GM21390 (cell line): ENCODE data around the gene BAIAP3.

ENCODE experiments used
- ATAC-seq: cut with Tn5 transposase; IDR thresholded peaks from one replicate; pipeline ENCODE4 v1.9.1; 2021; ENCODE audit not compliant: unreplicated experiment

The BAIAP3 gene

GRCh38 chr16:1299868-1300203, 33.6 kb upstream of the BAIAP3 start:
- ATAC-seq: no peak

GRCh38 chr16:1300664-1301476, 32.6 kb upstream of the BAIAP3 start:
- no peak for ATAC-seq

GRCh38 chr16:1301562-1301961, 31.9 kb upstream of the BAIAP3 start:
- ATAC-seq: no peak

GRCh38 chr16:1305823-1306222, 27.6 kb upstream of the BAIAP3 start:
- ATAC-seq: no peak

- no peak for ATAC-seq
These were observed 27.1 kb upstream of the BAIAP3 start for GRCh38 chr16:1306334-1306733.

DNA sequence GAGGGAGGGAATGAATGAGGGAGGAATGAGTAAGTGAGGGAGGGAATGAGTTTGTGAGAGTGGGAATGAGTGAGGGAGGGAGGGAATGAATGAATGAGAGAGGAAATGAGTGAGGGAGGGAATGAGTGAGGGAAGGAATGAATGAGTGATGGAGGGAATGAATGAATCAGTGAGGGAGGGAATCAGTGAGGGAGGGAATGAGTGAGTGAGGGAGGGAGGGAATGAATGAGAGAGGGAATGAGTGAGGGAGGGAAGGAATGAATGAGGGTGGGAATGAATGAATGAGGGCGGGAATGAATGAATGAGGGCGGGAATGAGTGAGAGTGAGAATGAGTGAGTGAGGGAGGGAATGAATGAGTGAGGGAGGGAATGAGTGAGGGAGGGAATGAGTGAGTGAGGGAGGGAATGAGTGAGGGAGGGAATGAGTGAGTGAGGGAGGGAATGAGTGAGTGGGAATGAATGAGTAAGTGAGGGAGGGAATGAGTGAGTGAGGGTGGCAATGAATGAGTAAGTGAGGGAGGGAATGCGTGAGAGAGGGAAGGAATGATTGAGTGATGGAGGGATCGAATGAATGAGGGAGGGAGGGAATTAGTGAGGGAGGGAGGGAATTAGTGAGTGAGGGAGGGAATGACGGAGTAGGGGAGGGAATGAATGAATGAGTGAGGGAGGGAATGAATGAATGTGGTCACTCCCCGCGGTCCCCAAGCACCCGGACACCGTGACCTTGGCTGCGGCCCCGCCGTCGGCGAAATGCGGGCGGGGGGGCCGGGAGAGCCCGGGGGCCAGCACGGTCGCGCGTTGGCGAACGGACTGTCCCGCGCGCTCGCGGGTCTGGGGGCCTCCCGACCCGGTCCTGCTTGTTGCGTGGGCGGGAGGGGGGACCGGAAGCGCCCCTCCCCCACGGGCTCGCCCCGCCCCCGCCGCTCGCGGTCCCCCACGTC, 25.1 kb upstream of the BAIAP3 start:
- peak; percentile 22 for ATAC-seq

- peak; percentile 59 for ATAC-seq
These were observed 24.2 kb upstream of the BAIAP3 start, which contains the start of gene UBE2I for GRCh38 chr16:1308977-1309885. Gene UBE2I, plus strand, starts transcription at chr16:1309636. Its CDS starts 4,395 bp downstream, at chr16:1314031.

DNA sequence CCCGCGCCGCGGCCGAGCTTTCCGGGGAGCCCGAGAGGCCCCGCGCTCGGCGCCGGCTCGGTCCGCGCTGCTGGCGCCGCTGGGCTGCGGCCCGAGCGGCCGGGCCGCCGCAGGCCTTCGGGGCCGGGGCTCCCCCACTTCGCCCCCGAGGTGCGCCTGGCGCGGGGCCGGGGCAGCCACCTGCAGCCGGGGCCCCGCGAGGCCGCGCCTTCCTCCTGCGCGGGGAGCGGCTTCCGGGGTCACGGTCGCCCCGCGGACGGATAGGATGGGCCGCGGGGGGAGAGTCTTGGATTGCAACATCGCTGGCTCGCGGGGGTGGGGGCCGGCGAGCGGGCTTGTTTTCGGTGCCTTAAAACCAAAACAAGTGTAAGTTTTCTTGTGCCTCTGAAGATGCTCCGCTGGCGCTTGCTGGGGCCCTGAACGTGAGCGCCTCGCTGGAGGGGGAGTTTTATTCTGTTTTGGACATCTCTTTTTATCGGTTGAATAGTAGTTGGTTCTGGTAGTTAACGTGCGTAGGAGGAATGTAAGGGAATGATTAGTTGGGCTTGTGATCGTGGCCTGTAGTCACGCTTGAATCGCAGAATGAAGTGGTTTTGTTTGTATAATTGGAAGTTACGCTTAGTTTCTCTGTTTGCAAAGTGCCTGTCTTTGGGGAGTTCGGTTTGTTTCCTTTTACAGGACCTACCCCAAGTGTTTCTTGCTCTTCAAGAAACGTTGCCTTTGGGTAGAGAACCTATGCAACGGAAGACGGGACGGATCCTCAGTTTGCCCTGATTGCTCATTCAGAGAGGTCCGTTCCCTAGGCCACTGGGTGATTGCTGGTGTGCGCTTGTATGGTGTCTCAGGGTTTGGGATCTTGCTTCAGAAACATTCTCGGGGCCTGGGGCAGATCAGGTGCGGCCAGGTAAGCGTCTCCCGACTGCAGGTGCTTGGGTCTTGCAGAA, 23.3 kb upstream of the BAIAP3 start:
- no peak for ATAC-seq

DNA sequence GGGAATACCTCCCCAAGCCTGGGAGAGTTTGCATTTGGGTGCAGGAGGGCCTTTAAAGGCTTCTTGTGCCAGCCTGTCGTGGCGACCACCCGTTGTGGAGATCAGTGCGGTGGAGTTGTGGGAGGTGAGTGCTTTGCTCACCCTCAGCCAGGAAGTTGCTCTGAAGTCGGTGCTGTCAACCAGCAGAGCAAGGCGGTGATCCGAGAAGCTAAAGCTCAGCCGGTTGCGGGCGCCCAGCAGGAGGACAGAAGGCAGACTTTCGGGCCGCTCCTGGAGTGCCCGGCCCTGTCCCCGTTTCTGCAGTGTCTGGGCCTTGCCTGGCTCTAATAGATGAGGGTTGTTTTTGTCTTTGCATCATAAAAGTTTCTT, 22.6 kb upstream of the BAIAP3 start:
- ATAC-seq: no peak

GRCh38 chr16:1311212-1311737, 22.2 kb upstream of the BAIAP3 start:
- ATAC-seq: no peak

- no peak for ATAC-seq
These were observed 21.5 kb upstream of the BAIAP3 start for GRCh38 chr16:1311738-1312466.

DNA sequence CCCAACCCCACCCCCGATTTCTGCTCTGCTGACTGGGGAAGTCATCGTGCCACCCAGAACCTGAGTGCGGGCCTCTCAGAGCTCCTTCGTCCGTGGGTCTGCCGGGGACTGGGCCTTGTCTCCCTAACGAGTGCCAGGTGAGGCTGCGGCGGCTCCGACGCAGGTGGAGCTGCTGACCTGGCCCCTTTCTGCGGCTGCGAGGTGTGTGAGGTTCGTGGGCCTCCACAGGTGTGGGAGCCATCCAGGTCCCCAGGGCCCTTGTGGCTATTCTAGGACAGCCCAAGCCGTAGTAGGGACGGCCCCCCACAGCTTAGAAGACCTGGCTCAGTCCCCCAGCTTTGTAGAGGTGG, 21.0 kb upstream of the BAIAP3 start:
- no peak for ATAC-seq

- ATAC-seq: no peak
These were observed 20.5 kb upstream of the BAIAP3 start for GRCh38 chr16:1312903-1313302.

GRCh38 chr16:1313721-1314369, 19.6 kb upstream of the BAIAP3 start:
- ATAC-seq: no peak

GRCh38 chr16:1314399-1315068, 18.9 kb upstream of the BAIAP3 start:
- ATAC-seq: no peak

- ATAC-seq: no peak
These were observed 18.1 kb upstream of the BAIAP3 start for GRCh38 chr16:1315081-1316032.

DNA sequence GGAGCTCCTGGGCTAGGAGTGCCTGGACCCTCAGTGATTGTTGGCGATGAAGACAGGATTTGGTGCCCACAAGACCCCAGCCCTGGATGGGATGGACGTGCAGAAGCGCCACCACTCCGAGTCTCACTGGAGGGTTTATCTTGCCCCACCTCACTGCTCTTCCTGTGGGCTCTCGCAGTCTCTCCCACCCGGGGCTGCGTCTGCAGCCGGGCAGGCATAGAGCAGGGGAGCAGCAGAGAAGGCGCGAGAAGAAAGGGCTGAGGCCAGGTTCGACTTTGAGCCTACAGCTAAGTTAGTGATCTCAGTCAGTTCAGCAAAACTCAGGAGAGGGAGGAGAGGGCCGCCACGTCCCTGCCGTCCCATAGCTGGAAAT, 17.4 kb upstream of the BAIAP3 start:
- no peak for ATAC-seq
